HG03280 (cell line): ENCODE data around the gene TP73.

ENCODE experiments used
- ATAC-seq: cut with Tn5 transposase; IDR thresholded peaks from one replicate; pipeline ENCODE4 v1.9.1; 2021; ENCODE audit warnings: mild to moderate bottlenecking, moderate library complexity; ENCODE audit not compliant: unreplicated experiment

Gene TP73

DNA sequence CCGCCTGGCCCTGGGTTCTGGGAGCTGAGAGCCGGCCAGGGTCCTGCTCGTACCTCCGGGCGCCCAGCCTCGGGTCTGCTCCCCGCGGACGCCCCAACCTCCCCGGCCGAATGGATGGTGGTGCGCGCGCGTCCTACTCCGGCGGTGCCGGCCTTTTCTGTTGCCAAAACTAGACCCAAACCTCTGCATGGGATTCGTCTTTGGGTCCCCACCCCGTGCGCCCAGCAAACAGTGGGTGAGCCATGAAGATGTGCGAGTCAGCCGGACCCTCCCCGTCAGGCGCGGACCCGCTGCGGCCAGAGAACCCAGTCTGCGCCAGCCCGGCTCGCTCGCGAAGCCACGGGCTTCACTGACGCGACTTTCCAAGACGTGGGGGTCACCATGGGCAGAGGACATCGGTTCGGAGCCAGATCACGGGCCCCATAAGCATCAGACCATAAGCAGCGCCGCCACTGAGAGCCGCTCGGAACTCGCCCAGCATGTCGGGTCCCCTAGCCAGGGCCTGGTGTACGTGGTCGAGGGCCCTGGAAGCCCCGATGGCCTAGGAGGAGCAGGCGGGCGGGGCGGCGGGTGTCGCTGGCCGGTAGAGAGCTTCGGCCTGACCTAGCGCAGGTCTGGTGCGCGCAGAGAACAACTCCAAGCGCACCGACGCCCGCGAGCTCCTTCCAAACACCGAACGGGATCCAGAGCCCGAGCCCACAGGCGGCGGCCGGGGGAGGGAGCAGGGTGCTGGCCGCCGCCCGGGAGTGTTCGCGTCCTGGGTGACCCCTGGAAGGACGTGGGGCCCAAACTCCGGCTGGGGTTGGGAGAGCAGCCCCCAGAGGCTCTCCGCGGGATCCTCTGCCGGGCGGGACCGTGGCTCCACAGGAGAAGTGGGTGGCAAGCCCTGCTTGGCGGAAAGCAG, 1.0 kb upstream of the TP73 start:
- ATAC-seq: no peak

DNA sequence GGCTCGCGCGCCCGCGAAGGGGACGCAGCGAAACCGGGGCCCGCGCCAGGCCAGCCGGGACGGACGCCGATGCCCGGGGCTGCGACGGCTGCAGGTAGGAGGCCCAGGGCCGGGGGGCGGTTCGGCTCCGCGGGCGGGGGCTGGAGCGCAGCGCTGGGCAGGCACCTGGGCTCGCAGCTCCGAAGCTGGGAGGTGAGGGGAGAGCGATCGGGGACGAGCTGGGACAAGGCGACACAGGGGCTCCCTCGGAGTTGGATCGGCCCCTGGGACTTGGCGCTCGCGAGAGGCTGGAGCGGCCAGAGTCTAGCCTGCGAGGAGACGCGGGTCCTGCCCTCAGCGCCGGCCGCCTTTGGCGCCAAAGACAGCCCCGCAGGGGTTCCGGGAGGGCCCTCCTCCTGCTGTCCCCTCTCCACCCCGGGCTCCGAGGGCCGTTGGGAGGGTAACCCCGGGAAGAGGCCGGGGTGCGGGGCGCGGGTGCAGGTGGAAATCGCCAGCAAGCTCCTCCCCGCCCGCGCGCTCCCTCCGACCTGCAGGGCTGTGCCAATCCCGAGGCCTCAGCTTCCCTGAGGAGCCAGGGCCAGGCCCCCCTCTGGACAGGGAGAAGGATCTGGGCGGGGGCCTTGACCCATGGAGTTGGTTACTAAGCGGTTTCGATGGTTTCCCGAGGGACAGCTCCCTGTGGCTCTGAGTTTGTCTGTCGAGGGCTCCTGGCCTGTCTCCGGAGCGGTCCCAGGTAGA, 401 bp downstream of the TP73 start:
- no peak for ATAC-seq

DNA sequence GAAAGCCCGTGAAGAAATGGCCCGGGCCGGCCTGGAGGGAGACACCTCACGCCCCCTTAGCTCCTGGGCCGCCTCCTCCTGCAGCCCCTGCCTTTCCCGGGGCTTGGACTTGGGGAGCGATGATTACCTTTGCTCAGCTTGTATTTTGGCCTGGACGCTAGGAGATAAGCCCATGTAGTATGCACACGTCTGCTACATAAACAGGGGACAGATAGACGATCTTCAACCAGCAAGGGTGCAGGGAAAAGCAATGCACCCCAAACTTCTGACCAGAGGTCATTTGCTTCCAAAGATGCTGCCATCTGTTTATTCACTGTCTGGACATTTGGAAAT, 936 bp downstream of the TP73 start:
- no peak for ATAC-seq

DNA sequence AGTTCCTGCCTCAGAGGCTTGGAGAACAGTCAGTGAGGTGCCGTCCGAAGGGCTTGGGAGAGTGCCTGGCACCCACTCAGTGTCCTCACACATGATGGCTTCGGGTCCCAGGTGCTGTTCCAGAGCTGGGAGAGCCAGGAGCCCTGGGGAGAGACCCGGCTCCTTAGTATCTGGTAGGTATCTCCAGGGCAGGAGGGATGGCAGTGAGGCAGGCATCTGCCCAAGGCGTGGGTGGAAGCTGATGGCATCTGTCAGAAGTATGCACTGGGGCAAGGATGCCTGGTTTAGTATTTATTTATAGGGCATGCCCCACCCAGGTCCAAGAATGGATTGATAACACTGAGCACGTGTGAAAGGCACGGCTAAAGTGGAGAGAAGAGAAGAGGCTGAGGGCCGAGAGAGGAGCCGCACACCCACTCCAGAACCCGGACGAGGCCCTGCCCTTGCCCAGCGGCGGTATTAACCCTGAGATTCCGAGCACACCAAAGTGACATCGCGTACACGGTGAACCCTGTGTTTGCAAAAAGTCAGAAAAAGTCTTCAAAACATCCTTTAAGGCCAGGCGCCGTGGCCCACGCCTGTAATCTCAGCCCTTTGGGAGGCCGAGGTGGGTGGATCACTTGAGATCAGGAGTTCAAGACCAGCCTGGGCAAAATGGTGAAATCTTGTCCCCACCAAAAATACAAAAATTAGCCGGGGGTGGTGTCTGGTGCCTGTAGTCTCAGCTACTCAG, 2.4 kb downstream of the TP73 start:
- no peak for ATAC-seq

DNA sequence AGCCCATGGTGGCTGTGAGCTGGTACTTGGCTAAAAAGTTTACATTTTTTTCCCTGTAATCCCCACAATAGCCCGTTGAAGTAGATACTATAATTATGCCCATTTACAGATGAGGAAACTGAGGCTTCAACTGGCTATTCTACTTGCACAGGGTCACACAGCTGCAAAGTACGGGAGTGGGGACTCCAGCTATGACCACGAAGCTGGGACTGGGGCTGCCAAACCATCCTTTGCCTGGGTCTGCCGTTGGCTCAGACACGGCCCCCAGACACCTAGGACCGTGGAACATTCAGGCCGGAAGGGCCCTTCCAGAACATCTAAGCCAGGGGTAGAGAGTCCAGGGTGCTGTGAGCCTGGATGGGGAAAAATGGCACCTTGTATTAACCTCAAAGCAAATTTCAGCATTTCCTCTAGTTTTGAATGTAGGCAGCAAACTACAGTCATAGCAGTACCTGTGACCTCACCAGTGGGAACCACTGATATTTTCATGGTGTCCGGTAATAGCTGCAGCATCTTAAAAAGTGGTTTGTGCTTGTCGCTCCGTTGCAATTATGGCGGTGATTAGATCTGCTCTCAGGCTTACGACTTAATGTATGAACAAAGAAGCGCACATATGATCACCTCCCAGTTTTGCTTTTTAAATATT, 4.3 kb downstream of the TP73 start:
- peak; percentile 46 for ATAC-seq

DNA sequence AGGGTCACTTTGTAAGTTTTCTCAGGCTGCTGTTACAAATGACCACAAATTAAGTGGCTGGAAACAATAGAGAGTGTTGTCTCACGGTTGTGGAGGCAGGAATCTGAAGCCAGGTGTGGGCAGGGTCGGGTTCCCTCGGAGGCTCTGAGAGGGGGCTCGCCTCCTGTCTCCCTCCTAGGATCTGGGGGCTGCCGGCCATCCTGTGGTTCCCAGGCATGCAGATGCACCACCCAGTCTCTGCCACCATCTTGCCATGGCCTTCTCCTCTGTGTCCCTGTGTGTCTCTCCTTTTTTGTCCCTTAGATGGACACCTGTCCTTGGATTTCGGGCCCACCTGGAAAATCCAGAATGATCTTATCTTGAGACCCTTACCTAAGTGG, 4.8 kb downstream of the TP73 start:
- no peak for ATAC-seq

DNA sequence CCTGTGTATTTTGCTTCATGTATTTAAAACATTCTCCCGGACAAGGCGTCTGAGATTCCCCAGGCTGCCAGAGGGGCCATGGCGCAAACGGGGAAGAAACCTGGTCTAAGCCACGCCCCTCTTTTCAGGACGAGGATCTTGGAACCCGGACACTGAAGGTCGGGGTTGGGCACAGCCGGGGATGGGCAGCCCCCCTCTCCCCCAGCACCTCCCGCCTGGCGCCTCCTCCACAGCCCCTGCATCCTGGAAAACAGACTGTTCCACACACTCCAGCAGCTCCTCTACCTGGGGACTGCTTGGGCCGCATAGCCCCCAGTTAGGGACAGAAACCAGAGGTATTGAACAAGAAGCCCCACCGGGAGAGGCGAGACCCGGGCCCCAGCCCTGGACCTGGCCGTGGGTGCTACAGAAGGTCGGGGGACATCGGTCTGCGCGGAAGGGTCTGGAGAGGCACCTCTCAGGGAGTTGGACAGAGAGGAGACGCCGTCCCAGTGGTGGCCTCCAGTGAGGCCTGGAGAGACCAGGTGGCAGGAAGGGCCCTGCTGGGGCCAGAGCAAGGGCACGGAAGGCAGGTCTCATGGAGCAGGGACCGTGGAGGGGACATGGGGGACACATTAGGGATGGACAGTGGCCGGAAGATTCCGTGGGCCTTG, 5.4 kb downstream of the TP73 start:
- no peak for ATAC-seq

DNA sequence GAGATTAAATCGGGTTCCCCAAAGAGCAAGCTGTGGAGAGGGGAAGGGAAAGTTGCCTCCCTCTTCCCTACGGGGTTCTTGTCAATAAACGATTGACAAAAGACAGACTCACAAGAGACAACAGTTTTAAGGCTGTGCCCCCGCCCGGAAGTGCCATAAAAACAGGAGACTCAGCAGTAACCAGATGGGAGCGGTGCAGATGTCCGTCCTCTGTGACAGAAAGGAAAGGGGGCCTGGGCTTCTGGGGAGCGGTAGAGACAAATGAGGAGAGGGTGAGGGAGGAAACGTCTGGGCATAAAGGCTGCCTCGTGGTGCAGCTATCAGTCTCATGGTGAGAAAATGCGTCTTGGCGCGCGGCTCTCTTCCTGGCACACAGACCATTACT, 5.9 kb downstream of the TP73 start:
- ATAC-seq: no peak

DNA sequence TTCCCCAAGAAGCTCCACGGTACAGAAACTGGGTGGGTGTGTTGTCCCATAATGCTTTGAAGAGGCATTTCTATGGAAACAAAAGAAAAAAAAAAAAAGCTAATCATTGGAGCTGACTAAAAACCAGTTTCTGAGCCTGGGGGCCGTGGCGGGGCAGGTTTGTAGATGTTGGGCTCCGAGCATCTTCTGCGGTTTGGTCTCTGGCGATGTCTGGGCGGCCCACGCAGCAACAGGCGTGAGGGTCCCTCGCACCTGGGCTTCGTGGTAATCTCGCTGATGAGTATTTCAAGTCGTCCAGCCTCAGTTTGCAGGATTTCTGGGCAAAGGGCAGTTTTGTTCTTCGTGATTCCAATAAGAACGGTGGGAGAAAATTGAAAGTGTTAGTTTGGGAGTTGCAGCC, 6.8 kb downstream of the TP73 start:
- ATAC-seq: no peak

DNA sequence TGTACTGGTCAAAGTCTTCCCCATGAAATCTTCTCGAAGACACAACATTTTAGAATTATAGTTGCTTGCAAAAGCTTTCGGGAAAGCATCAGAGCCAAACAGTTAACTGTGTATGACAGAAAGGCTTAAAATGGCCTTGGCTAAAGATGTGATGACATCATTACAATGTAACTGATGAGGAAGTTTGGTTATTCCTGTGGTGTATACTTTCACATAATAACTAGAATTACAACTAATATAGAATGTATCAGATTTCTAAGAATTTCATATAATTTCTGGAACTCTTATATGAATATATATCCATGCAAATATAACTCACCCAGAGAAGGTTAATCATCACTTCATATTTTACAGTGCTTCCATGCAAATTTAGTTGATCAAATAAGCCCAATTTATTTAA, 8.4 kb downstream of the TP73 start:
- ATAC-seq: no peak

DNA sequence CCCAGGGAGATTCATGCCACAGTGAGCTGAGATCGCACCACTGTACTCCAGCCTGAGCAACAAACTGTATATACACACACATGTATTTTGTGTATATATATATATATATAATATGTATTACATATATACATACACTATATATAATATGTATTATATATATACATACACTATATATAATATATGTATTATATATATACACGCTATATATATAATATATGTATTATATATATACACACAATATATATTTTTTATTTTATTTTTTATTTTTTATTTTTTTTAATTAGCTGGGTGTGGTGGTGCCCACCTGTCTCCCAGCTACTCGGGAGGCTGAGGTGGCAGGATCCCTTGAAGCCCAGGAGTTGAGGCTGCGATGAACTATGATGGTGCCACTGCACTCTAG, 9.3 kb downstream of the TP73 start:
- no peak for ATAC-seq

DNA sequence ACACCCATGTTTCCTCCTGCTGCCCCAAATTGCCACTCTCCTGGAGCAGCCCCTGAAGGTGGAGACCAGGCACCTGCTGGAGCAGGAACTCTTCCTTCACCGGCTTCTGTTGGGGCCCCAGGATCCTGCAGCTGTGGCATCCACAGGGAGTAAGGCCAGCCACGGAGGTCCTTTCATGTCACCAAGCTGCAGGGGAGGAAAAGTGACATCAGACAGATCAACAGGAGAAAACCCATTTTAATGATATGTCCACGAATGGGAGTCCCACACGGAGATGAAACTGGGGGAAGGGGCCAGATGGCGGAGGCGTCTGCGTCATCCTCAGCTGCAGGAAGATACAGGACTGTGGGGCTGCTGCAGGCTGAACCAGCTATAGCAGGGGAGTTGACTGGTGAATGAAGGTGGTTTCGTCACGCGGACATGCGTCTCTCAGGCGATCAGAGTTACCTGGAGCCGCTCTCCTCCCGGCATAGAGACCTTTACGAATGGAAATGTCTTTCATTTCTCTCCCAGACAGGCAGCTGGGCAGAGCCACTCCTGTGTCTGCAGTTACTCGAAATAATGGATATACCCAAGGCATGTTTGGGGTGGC, 9.9 kb downstream of the TP73 start:
- no peak for ATAC-seq

DNA sequence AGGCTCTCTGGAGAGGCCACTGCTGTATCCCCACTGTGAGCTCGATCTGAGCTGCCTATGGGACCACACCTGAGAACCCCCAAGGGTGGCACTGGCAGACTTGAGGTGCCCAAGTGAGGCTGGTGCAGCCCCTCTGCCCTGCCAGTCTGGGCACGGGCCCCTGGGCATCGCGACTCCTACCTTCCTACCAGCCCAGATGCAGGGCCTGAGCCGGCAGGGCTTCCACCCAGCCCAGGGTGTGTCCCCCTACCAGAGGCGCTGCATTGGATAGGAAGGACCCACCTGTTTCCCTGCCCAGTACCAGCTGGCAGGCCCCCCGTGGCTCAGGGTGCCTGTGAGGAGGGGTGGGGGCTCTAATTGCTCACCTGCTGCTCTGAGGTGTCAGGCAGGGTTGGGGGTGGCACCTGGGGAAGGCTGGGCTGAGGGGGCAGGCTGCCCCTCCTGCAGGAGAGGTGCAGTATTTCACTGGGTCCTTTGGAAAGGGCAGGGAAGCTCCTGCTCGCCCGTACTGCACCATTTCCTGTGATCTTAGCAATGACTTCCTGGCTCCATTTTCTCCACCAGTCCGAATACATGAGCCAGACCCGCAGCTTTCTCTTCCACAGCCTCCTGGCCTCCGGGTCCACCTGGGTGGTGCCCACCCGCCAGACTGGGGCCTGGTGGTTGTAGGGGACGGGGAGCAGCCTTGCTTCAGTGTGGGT, 11.8 kb downstream of the TP73 start:
- ATAC-seq: no peak

DNA sequence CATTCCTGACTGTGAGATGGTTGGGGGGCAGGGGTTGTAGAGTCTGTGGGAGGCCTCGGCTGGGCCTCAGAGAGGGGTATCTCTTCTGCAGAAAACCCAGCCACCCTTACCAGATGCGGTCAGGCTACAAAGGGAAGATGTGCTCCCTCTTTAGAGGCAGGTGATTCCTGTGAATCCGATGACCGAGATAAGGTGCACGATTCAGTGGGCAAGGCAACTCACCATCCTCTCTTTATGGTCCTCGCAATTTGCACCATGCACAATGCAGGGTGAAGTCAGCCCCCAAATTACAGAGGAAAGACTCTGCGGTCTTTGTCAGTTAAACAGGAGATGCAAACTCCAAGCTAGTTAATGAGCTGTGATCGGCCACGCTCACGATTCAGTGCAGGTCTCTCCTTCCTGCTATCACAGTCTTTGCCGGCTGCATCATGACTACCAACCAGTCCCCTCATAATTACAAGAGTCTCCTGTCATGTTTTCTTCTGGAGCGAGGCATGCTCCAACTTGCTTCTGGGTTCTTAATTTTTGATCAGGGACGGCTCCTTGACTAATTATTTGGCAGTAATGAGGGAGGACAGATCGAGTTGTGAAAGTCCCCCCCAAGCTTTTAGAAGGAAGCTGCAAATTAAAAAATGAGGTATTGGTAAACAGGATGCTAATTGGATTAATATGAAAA, 12.5 kb downstream of the TP73 start:
- no peak for ATAC-seq

DNA sequence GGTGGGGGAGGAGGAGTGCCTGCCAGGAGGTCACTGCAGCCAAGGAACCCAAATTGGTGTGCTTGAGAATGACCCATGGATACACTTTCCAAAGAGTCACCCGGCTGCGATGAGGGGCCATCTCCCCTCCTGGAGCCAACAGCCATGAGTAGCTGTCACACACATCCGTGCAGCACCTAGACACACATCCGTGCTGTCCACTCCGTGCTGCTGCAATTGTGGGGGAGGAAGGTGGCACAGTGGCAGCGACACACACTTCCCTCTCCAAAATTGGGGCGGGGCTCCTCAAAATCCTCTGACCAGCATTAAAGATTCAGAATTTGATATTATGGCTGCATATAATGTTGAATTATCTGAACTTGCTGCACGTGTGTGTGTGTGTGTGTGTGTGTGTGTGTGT, 15.8 kb downstream of the TP73 start:
- ATAC-seq: no peak

DNA sequence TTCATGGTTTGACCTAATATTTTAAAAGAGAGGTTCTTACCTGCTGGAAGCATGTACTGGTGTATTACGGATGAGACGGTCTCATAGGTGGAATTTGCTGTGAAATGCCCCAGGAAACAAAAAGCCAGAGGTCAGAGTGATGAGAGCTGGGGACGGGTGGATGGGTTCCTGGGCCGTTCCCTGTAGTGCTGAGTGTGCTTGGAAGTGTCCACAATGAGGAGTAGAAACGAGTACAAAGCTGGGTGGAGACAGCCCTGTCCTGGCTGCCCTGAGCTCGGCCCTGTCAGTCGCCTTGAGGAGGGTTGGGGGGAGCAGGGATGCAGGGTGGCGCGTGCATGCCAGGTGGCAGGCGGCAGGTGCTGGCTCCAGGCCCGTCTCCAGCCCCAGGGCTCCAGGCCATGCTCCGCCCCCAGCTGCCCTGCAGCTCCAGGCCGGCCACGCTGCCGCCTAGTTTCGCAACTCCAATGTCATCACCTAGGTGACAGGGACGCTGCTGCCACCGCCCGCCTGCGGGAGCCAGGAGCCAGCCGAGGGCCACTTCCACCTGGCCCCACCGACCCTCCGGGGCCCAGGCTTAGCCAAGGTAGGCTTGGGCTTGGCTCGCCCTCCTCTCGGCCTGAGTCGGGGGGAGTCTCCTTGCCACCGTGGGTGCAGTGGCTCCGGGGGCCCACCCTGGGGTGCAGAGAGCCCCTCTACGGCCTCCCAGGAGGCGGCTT, 16.4 kb downstream of the TP73 start:
- ATAC-seq: no peak

DNA sequence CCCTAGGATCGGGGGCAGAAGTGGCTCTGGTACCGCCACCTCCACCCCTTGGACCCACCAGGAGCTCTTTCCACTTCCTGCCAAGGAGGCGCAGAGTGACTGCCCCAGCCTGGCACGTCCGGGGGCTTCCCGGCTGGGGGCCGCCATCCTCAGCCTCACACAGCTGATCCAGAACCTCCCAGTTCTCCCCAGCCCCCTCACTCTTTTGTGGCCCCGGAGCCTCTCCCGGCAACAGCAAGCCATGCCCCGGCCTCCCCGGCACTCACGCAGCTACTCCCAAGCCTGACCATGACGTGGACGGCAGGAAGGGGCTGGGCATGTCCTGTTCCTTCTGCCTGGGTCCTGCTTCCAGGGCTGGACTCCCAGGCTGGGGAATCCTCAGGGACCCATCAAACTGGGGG, 17.1 kb downstream of the TP73 start:
- no peak for ATAC-seq

DNA sequence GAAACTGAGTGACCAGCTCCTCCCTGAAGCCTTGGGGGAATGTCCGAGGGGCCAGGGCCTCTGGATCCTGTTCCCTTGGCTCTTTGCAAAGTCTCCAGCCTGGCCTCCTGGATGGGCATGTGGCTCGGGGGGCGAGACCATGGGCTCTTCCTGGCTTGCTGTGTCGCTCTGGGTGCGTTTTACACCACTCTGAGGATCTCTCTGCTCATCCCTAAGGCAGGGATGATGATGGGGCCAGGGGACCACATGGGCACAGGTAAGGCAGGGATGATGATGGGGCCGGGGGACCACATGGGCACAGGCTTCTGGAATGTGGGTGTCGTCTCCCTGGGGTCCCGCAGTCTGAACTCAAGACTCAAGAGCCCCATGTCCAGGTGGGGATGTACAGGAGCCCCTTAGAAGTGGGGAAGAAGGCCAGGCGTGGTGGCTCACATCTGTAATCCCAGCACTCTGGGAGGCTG, 17.7 kb downstream of the TP73 start:
- no peak for ATAC-seq
